H1 (cell line): ENCODE results near the gene MYO15B.

Experiments used
- CBX5 ChIP-seq: fragments of 300-800, 300-1000 bp; sonication (generic); IDR thresholded peaks from 2 replicates; pipeline ENCODE4 v1.7.1; 2016; ENCODE audit warnings: antibody characterized with exemption, low read length, low read depth
- EZH2 ChIP-seq: fragments of 200-600 bp; sonication (generic); IDR thresholded peaks from 2 replicates; pipeline ENCODE4 v1.7.1; 2012; ENCODE audit warnings: low read depth, mild to moderate bottlenecking, moderate library complexity, low read length, inconsistent platforms; ENCODE audit not compliant: severe bottlenecking
- NRF1 ChIP-seq: IDR thresholded peaks from 2 replicates; pipeline ENCODE4 v1.6.1; 2011; ENCODE audit warnings: mild to moderate bottlenecking, low read depth, low read length, improper control_type of control experiment

DNA sequence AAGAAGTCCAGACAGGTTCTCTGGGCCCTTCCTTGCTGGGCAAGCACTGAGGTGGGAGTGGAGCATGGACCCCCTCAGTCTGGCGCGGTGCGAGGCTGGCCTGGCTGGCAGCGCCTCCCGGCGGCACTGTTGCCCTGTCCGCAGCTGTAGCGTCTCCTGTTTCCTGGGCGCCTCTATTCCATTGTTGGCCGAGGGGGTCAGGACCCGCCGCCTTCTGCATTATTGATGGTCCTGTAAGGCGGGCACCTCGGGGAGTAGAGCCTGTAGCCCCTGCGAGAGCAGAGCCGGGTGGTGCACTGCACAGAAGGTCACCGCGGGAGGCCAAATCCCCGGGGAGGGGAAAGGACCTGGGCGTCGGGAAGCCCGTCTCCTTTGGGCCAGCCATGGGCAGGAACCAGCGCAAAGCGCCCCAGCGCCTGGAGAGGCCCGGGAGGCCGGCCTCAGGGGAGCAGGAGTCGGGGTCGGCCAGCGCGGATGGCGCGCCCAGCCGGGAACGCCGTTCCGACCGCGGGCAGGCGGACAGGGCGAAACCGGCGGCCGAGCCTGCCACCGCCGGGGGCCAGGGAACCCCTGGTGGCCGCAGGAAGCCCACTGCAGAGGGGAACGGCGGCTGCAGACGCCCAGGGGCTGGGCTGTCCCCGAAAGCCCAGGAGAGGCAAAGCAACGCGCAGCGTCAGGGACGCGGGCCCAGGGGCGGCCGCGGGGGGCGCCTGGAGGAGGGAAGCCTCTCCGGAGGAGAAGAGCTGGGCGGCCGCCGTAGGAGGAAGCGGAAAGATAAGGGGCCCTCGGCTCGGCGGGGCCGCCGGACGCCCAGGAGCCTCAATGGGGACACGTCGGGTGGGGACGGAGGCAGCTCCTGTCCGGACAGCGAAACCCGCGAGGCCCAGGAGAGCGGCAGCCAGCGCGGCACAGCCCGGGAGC lies at the start of gene MYO15B:
- TF ChIP-seq CBX5 (no peak), EZH2 (peak; percentile 41), NRF1 (no peak)
